H1 (cell line): ENCODE measurements around the gene LGALS4. TPM values are rescaled to one million over a fixed set of nuclear protein-coding genes. Genes with fewer than 3 reads are reported as not detected.

Source experiments
- CTCF ChIA-PET: fragments of 300-600 bp; sonication (Branson Sonifier 250); formaldehyde crosslinking; loops from one replicate; lab custom pipeline; 2021; ENCODE audit not compliant: partially characterized antibody; lab: Charles Lee
- POLR2A ChIA-PET: fragments of 300-600 bp; sonication (Branson Sonifier 250); formaldehyde crosslinking; loops from one replicate; lab custom pipeline; 2021; ENCODE audit warnings: inconsistent platforms; ENCODE audit not compliant: partially characterized antibody; lab: Charles Lee
- DNase-seq, 2 experiments: peaks; one replicate each; pipeline versions ENCODE4 v3.0.0 to v3.0.0-alpha.2; 2010 to 2022; ENCODE audit warnings: low spot score in 2 of 2, low read depth in 1 of 2, mixed read lengths in 1 of 2
- FAIRE-seq: peaks from 2 replicates; lab custom pipeline; 2011; peaks lifted over from hg19 to GRCh38; lab: Jason Lieb, UNC
- H2AFZ ChIP-seq: 2 replicates; pipeline ENCODE4 v1.8.1; 2012; ENCODE audit warnings: low read length, inconsistent platforms
- H2AK5ac ChIP-seq: 2 replicates; pipeline ENCODE4 v1.6.1; 2013; ENCODE audit warnings: low read depth, low read length
- H2BK120ac ChIP-seq: replicated peaks from 2 replicates; pipeline ENCODE3; 2013; ENCODE audit warnings: low read depth, low read length, inconsistent platforms
- H2BK12ac ChIP-seq: 2 replicates; pipeline ENCODE4 v1.6.1; 2013; ENCODE audit warnings: low read depth, low read length
- H2BK15ac ChIP-seq: 2 replicates; pipeline ENCODE4 v1.6.1; 2013; ENCODE audit warnings: low read length
- H2BK20ac ChIP-seq: 2 replicates; pipeline ENCODE4 v1.6.1; 2013; ENCODE audit warnings: low read length
- H2BK5ac ChIP-seq: 2 replicates; pipeline ENCODE4 v1.6.1; 2013; ENCODE audit warnings: low read depth, low read length
- H3K14ac ChIP-seq: 2 replicates; pipeline ENCODE4 v1.6.1; 2013; ENCODE audit warnings: inconsistent platforms; ENCODE audit not compliant: insufficient read length
- H3K18ac ChIP-seq: 2 replicates; pipeline ENCODE4 v1.6.1; 2013; ENCODE audit warnings: low read length; ENCODE audit errors: extremely low read depth
- H3K23ac ChIP-seq: 2 replicates; pipeline ENCODE4 v1.6.1; 2013; ENCODE audit warnings: inconsistent platforms; ENCODE audit not compliant: insufficient read length
- H3K23me2 ChIP-seq: 2 replicates; pipeline ENCODE4 v1.6.1; 2013; ENCODE audit warnings: low read depth, low read length
- H3K27ac ChIP-seq: 2 replicates; pipeline ENCODE4 v1.6.1; 2011; ENCODE audit warnings: low read depth, low read length, inconsistent platforms
- H3K27me3 ChIP-seq, 4 experiments: replicated peaks in 1 of 4; 1 replicate in 1 of 4; 2 replicates in 3 of 4; pipeline versions ENCODE4 v1.6.1 to v1.8.1; 2011 to 2013; ENCODE audit warnings: low read length in 3 of 4, mild to moderate bottlenecking in 3 of 4, inconsistent platforms in 2 of 4, mixed read lengths in 2 of 4, moderate library complexity in 1 of 4; ENCODE audit not compliant: control insufficient read depth in 3 of 4, insufficient read depth in 3 of 4; ENCODE audit errors: extremely low read depth in 1 of 4
- H3K36me3 ChIP-seq, 4 experiments: 2 replicates each; pipeline versions ENCODE4 v1.6.1 to v1.8.1; 2011 to 2013; ENCODE audit warnings: mild to moderate bottlenecking in 4 of 4, low read length in 3 of 4, moderate library complexity in 2 of 4, control low read depth in 1 of 4, inconsistent platforms in 1 of 4; ENCODE audit not compliant: insufficient read depth in 4 of 4, control insufficient read depth in 2 of 4
- H3K4ac ChIP-seq: replicated peaks from 2 replicates; pipeline ENCODE3; 2013; ENCODE audit warnings: low read length, low read depth, mixed read lengths, inconsistent platforms; ENCODE audit not compliant: insufficient read length
- H3K4me1 ChIP-seq, 4 experiments: replicated peaks in 1 of 4; 1 replicate in 1 of 4; 2 replicates in 3 of 4; pipeline versions ENCODE4 v1.6.1 to v1.8.1; 2011 to 2013; ENCODE audit warnings: low read length in 3 of 4, inconsistent platforms in 2 of 4, mixed read lengths in 1 of 4; ENCODE audit not compliant: insufficient read depth in 4 of 4, control insufficient read depth in 3 of 4
- H3K4me2 ChIP-seq, 2 experiments: 2 replicates each; pipeline versions ENCODE4 v1.6.1 to v1.8.1; 2011 to 2013; ENCODE audit warnings: low read depth in 2 of 2, low read length in 2 of 2, control low read depth in 1 of 2, inconsistent platforms in 1 of 2, mild to moderate bottlenecking in 1 of 2; ENCODE audit not compliant: insufficient read depth in 1 of 2
- H3K4me3 ChIP-seq, 4 experiments: fragments of 200-600, 300-600 bp in 1 of 4; sonication (generic), shearing (Covaris generic), sonication (Bioruptor Twin) in 1 of 4; 2 replicates each; pipeline versions ENCODE4 v1.5.1 to v1.8.1; 2011 to 2016; ENCODE audit warnings: low read length in 4 of 4, low read depth in 3 of 4, control low read depth in 2 of 4, inconsistent platforms in 2 of 4, mild to moderate bottlenecking in 2 of 4, mixed read lengths in 1 of 4, moderate library complexity in 1 of 4; ENCODE audit not compliant: insufficient read depth in 2 of 4; ENCODE audit errors: extremely low read depth in 1 of 4
- H3K56ac ChIP-seq: replicated peaks from 2 replicates; pipeline ENCODE3; 2013; ENCODE audit warnings: low read depth, mild to moderate bottlenecking, mixed read lengths, low read length, inconsistent platforms; ENCODE audit not compliant: insufficient read length
- H3K79me1 ChIP-seq: 2 replicates; pipeline ENCODE4 v1.6.1; 2013; ENCODE audit warnings: low read depth, low read length, control low read depth
- H3K79me2 ChIP-seq, 2 experiments: 2 replicates each; pipeline versions ENCODE4 v1.6.1 to v1.8.1; 2012 to 2013; ENCODE audit warnings: low read length in 2 of 2, mild to moderate bottlenecking in 2 of 2, inconsistent platforms in 1 of 2; ENCODE audit not compliant: insufficient read depth in 2 of 2, control insufficient read depth in 1 of 2
- H3K9ac ChIP-seq, 4 experiments: replicated peaks in 1 of 4; 1 replicate in 1 of 4; 2 replicates in 3 of 4; pipeline versions ENCODE4 v1.6.1 to v1.8.1; 2011 to 2013; ENCODE audit warnings: low read depth in 3 of 4, low read length in 3 of 4, control low read depth in 2 of 4, mild to moderate bottlenecking in 2 of 4, moderate library complexity in 2 of 4, inconsistent platforms in 1 of 4; ENCODE audit errors: extremely low read depth in 1 of 4
- H3K9me3 ChIP-seq, 2 experiments: 2 replicates each; pipeline versions ENCODE4 v1.6.1 to v1.8.1; 2012 to 2013; ENCODE audit warnings: mild to moderate bottlenecking in 2 of 2, moderate library complexity in 2 of 2, control low read depth in 1 of 2, inconsistent platforms in 1 of 2, low read depth in 1 of 2, low read length in 1 of 2, mixed read lengths in 1 of 2; ENCODE audit not compliant: insufficient read depth in 2 of 2
- H4K20me1 ChIP-seq, 2 experiments: replicated peaks in 1 of 2; 2 replicates each; pipeline versions ENCODE3 to v1.8.1; 2011 to 2013; ENCODE audit warnings: inconsistent platforms in 2 of 2, low read length in 2 of 2, mild to moderate bottlenecking in 1 of 2; ENCODE audit not compliant: insufficient read depth in 2 of 2, control insufficient read depth in 1 of 2
- H4K5ac ChIP-seq: 2 replicates; pipeline ENCODE4 v1.6.1; 2013; ENCODE audit warnings: low read length, low read depth, mixed read lengths, inconsistent platforms; ENCODE audit not compliant: insufficient read length
- H4K8ac ChIP-seq: 2 replicates; pipeline ENCODE4 v1.8.0; 2013; ENCODE audit warnings: mild to moderate bottlenecking, moderate library complexity, low read length, inconsistent platforms; ENCODE audit not compliant: insufficient read depth; ENCODE audit errors: extremely low read depth
- H4K91ac ChIP-seq: replicated peaks from 2 replicates; pipeline ENCODE3; 2013; ENCODE audit warnings: low read length, mixed read lengths, inconsistent platforms; ENCODE audit not compliant: insufficient read length
- JUN ChIP-seq: IDR thresholded peaks from 2 replicates; pipeline ENCODE4 v1.6.1; 2011; ENCODE audit warnings: low read depth, mild to moderate bottlenecking, improper control_type of control experiment, low read length
- NANOG ChIP-seq: IDR thresholded peaks from 2 replicates; pipeline ENCODE4 v1.6.1; 2011; ENCODE audit warnings: low read length, low read depth, mild to moderate bottlenecking, inconsistent platforms; ENCODE audit not compliant: insufficient read depth, poor library complexity, severe bottlenecking
- POU5F1 ChIP-seq: IDR thresholded peaks from 2 replicates; pipeline ENCODE4 v1.6.1; 2011; ENCODE audit warnings: low read depth, mild to moderate bottlenecking, low read length, moderate library complexity
- RNF2 ChIP-seq: fragments of 200-900, 300-1000 bp; sonication (generic); IDR thresholded peaks from 2 replicates; pipeline ENCODE4 v1.7.1; 2016; ENCODE audit warnings: borderline replicate concordance, low read depth, mild to moderate bottlenecking, antibody characterized with exemption, low read length; ENCODE audit not compliant: poor library complexity, severe bottlenecking; ENCODE audit errors: missing control alignments
- SP1 ChIP-seq: IDR thresholded peaks from 2 replicates; pipeline ENCODE4 v1.6.1; 2011; ENCODE audit warnings: low read depth, low read length
- SRF ChIP-seq: IDR thresholded peaks from 2 replicates; pipeline ENCODE4 v1.6.1; 2011; ENCODE audit warnings: mild to moderate bottlenecking, low read depth, low read length, moderate library complexity
- WGBS, 2 experiments: shearing (Covaris generic) in 1 of 2; methylation state at CpG; one replicate each; pipeline versions ENCODE4 v1.1.6 to v1.1.7; 2013 to 2015; ENCODE audit warnings: low lambda C conversion rate in 2 of 2, mixed read lengths in 2 of 2, inconsistent platforms in 1 of 2, low coverage in 1 of 2, missing lambda C conversion rate in 1 of 2; ENCODE audit not compliant: insufficient replicate concordance in 2 of 2, insufficient coverage in 1 of 2, insufficient read length in 1 of 2; ENCODE audit errors: extremely low coverage in 1 of 2, missing lambda C conversion rate in 1 of 2; 5-methylcytosine and 5-hydroxymethylcytosine counted together
- polyA plus RNA-seq, 7 experiments: library from polyadenylated mRNA; depleted of rRNA in 3 of 7; stranded (reverse) in 5 of 7; unstranded in 2 of 7; fragments of >200 nt in 5 of 7; fragments of 200-250 nt in 2 of 7; gene quantifications; 1 replicate in 5 of 7; 2 replicates in 1 of 7; 4 replicates in 1 of 7; pipeline versions ENCODE4 v1.2.1 to v1.2.3, GENCODE V29; 2011 to 2013; ENCODE audit warnings: missing spikeins in 2 of 7, mixed read lengths in 2 of 7
- total RNA-seq: library from RNA; stranded (reverse); fragmentation: NEBNext Ultra II Directional; extraction: Animal tissue kit (Norgen Biotek cat#: 25700); gene quantifications from 2 replicates; pipeline ENCODE4 v1.2.1, GENCODE V29; 2021
- TF ChIP-seq, protein P1 (sequence below), 3 experiments: IDR thresholded peaks; 1 replicate in 2 of 3; 2 replicates in 1 of 3; pipeline versions ENCODE4 v1.5.1 to v1.6.1; 2011; ENCODE audit warnings: low read length in 3 of 3, mild to moderate bottlenecking in 3 of 3, inconsistent platforms in 2 of 3, low read depth in 1 of 3, moderate library complexity in 1 of 3; ENCODE audit not compliant: insufficient read depth in 1 of 3; ENCODE audit errors: control extremely low read depth in 1 of 3
- TF ChIP-seq, protein P2 (sequence below): IDR thresholded peaks from 2 replicates; pipeline ENCODE4 v1.6.1; 2012; ENCODE audit warnings: inconsistent platforms

Gene LGALS4
- total and polyA plus RNA-seq, 2 of the 8 experiments (the other 6 are each of a cell fraction or from before 2014, with no cell fraction given), result 0.32 to 0.37 TPM

DNA sequence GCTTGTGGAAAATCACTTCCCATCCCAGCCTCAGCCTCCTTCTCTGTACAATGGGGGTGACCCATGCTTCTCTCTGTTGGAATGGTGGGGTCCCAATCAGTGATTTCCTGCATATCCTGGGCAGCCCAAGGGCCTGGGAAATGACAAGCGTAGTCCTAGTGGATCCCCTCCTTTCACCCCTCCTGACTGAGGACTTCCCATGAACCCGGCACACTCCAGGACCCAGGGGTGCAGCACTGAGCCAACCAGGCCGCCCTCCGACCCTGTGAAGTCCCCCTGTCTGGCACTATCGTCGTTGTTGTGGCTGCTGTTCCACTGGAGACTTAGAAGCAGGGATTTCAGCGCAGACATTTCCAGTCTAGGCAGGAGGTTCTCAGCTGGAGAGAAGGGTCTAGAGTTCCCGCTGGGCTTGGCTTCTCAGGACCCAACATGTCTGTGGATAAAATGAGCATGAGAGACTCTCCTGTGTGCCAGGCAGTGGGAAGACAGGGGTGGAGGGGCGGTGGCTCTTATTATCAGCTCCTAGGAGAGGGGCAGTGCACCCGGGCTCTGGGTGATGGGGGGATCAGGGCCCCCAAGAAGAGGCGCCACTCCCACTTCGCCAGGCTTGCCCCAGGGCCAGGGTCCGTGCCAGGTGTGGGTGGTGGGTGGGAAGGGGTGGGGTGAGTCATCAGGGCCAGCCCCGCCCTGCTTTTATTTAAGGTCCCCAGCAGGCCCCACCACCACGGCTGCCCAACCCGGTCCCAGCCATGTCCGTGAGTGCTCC, 24.1 kb downstream of the LGALS4 start, which contains the start of gene LGALS7B:
Gene LGALS7B, plus strand, starts transcription at position 723 of the 766 bp plus-strand sequence. Its CDS starts 27 bp downstream, at position 750.
- Histone ChIP-seq H3K27ac (no peak within 1 kb of the TSS), H2AK5ac (no peak within 1 kb of the TSS), H4K5ac (no peak within 1 kb of the TSS), H3K4ac (no peak within 1 kb of the TSS), H4K91ac (no peak within 1 kb of the TSS), H4K20me1 (no peaks in the 10 kb centered on the region), H3K27me3 (peaks cover 0 to 12% (median 3%) of the 10 kb centered on the region in 4 experiments; a peak in 4 of 7 replicates), H3K18ac (no peak within 1 kb of the TSS), H2BK120ac (no peak within 1 kb of the TSS), H3K4me2 (no peak within 1 kb of the TSS), H3K56ac (no peak within 1 kb of the TSS), H3K23ac (no peak within 1 kb of the TSS), H2BK20ac (no peak within 1 kb of the TSS), H4K8ac (peak within 1 kb of the TSS; percentile 57; the same call in 1 of the 2 replicates), H2BK15ac (no peak within 1 kb of the TSS), H3K79me2 (no peaks in the 10 kb centered on the region), H2BK12ac (no peak within 1 kb of the TSS), H3K23me2 (no peaks in the 10 kb centered on the region), H3K4me3 (no peak within 1 kb of the TSS), H3K79me1 (no peaks in the 10 kb centered on the region), H3K14ac (no peak within 1 kb of the TSS), H3K9ac (no peak within 1 kb of the TSS), H2AFZ (peak within 1 kb of the TSS; percentile 67; the same call in 1 of the 2 replicates), H3K36me3 (no peaks in the 10 kb centered on the region), H3K9me3 (no peaks in the 10 kb centered on the region), H3K4me1 (peaks cover 0 to 2% (median 0%) of the 10 kb centered on the region in 4 experiments; a peak in 1 of 7 replicates), H2BK5ac (no peak within 1 kb of the TSS)
- WGBS, 2 experiments, result 87% methylated on average over 10 of the region's 17 CpGs; no CpG with 5 or more reads in 1 of the 2 experiments
- POLR2A ChIA-PET, result interaction anchor here (0.8 to 1.2 kb wide), 2 partner anchors 59 to 60 kb away, joined by 3 read pairs; no protein-coding TSS in a partner anchor
- CTCF ChIA-PET, result no interaction called here
- no peak for DNase-seq
- FAIRE-seq, result no peak
- no peak for TF ChIP-seq NANOG
- no peak for TF ChIP-seq RNF2
- TF ChIP-seq POU5F1, result no peak
- no peak for TF ChIP-seq SP1
- TF ChIP-seq, protein P1, sequence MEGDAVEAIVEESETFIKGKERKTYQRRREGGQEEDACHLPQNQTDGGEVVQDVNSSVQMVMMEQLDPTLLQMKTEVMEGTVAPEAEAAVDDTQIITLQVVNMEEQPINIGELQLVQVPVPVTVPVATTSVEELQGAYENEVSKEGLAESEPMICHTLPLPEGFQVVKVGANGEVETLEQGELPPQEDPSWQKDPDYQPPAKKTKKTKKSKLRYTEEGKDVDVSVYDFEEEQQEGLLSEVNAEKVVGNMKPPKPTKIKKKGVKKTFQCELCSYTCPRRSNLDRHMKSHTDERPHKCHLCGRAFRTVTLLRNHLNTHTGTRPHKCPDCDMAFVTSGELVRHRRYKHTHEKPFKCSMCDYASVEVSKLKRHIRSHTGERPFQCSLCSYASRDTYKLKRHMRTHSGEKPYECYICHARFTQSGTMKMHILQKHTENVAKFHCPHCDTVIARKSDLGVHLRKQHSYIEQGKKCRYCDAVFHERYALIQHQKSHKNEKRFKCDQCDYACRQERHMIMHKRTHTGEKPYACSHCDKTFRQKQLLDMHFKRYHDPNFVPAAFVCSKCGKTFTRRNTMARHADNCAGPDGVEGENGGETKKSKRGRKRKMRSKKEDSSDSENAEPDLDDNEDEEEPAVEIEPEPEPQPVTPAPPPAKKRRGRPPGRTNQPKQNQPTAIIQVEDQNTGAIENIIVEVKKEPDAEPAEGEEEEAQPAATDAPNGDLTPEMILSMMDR (IDR thresholded peaks at IDR 0.05; ENCODE audit: control extremely low read depth in 1 of 3, insufficient read depth in 1 of 3, low read depth in 1 of 3, low read length in 3 of 3), result no peak
- TF ChIP-seq SRF, result no peak
- no peak for TF ChIP-seq JUN
- TF ChIP-seq, protein P2, sequence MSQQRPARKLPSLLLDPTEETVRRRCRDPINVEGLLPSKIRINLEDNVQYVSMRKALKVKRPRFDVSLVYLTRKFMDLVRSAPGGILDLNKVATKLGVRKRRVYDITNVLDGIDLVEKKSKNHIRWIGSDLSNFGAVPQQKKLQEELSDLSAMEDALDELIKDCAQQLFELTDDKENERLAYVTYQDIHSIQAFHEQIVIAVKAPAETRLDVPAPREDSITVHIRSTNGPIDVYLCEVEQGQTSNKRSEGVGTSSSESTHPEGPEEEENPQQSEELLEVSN, result no peak
